HG02571 (cell line): Measurements from ENCODE around the gene IL36B.

Source experiments
- ATAC-seq: cut with Tn5 transposase; IDR thresholded peaks from one replicate; pipeline ENCODE4 v1.9.1; 2021; ENCODE audit warnings: mild to moderate bottlenecking, moderate library complexity; ENCODE audit not compliant: unreplicated experiment

The IL36B gene

GRCh38 chr2:113012436-113013335 lies 40.0 kb downstream of the IL36B start:
- ATAC-seq, result no peak

DNA sequence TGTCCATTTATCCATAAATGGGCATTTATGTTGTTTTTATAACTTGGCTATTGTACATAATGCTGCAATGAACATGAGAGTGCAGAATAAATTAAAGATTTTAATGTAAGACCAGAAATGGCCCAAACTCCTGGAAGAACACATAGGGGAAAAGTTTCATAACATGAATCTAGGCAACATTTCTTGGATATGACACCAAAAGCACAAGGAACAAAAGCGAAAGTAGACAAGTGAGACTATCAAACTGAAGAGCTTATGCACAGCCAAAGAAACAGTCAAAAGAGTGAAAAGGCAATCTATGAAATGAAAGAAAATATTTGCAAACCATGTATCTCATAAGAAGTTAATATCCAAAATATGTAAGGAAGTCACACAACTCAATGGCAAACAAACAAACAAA lies 41.6 kb downstream of the IL36B start:
- no peak for ATAC-seq

- ATAC-seq, result no peak
Measured at GRCh38 chr2:113010088-113010487, 42.6 kb downstream of the IL36B start.

GRCh38 chr2:113009622-113010021 lies 43.0 kb downstream of the IL36B start:
- ATAC-seq, result no peak

GRCh38 chr2:113007250-113007649 lies 45.4 kb downstream of the IL36B start:
- ATAC-seq, result no peak

- ATAC-seq, result no peak
Measured at GRCh38 chr2:113005030-113005509, 47.6 kb downstream of the IL36B start, which contains the start of gene IL36A. Gene IL36A (plus strand): TSS chr2:113005459. CDS start chr2:113005872, 413 bp downstream.

- ATAC-seq, result no peak
Measured at GRCh38 chr2:113002677-113003076, 50.0 kb downstream of the IL36B start.

DNA sequence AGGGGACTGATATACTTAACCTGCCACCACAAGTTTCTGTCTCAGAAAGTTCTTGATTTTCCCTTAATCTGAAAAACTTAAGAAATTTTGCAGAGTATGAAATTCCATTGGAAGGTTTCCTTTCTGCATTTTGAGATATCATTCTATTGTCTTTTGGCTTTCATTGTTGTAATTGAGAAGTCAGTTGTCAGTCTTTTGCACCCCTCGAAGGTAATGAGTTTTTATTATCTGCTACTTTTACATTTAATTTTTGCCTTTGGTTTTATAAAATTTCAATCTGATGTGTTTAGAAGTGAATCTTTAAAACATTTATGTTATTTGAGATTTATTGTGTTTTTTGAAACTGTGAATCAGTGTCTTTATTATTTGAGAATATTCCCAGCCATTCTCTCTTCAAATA lies 52.2 kb downstream of the IL36B start:
- no peak for ATAC-seq

DNA sequence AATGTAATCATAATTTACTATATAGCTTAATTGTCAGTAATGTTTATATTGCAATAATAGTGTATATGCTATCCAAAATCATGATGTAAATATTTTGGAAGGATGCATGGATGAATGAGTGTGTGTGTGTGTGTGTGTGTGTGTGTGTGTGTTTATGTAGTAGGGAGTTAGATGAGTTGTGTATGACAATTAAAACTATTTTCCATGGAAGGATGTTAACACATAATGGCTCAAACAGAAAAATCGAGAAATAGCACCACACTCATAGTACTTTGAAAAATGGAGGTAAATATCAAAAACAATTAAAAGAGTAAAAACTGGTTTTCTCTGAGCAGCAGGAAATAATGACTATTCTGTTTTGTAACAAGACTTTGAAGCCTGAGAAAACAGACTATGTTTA lies 55.5 kb downstream of the IL36B start:
- no peak for ATAC-seq

DNA sequence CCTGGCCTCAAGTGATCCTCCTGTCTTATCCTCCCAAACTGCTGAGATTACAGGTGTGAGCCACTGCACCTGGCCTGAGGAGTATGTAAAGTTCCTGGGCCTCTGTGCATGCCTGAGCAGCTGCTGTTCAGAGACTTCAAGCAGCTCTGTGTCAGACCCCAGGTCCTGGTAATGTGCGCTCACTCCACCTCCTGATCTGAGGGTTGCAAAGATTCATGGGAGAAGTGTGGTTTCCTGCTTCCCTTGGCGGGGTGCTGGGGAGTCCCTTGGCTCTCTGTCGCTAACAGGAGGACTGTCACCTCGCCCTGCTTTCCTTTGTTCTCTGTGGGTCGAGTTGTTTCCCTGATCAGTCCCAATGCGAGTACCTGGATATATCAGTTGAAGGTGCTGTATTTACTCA lies 56.0 kb downstream of the IL36B start:
- no peak for ATAC-seq

GRCh38 chr2:112995346-112995920 lies 57.2 kb downstream of the IL36B start:
- no peak for ATAC-seq

DNA sequence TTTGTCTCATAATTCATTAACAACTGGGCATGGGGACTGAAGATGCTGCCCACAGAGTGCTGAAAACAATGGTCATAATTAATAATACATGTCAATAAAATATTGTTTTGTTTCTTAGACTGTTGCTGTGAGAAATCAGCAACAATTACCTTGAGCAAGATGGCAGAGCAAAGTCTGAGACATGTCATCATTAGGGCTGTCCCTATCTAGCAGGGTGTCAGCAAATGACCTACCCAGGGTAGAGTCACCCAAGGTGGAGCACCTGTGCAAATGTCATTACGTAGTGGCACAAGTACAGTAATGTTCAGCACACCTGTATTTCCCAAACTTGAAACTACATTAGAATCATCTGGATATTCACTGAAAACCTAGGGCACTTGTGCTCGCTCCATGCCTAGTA lies 58.0 kb downstream of the IL36B start:
- no peak for ATAC-seq

DNA sequence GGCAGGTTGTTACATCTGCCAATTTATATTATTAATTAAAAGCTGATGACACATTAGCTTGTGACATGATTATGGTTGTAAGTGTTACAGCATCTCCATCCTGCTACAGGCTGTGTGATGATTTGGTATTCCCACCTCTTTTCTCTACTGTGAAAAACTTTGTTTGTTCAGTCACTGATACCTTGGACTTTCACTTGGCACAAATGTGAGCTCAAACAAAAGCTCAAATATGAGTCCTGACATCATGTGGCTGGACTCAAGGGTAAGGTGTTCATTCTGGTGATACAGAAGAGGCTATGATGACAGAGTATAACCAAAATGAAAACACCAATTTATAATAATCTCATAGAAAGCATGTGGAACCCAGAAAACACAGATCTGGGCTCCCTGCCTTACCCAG lies 58.8 kb downstream of the IL36B start:
- no peak for ATAC-seq

GRCh38 chr2:112989611-112990010 lies 63.1 kb downstream of the IL36B start:
- no peak for ATAC-seq

DNA sequence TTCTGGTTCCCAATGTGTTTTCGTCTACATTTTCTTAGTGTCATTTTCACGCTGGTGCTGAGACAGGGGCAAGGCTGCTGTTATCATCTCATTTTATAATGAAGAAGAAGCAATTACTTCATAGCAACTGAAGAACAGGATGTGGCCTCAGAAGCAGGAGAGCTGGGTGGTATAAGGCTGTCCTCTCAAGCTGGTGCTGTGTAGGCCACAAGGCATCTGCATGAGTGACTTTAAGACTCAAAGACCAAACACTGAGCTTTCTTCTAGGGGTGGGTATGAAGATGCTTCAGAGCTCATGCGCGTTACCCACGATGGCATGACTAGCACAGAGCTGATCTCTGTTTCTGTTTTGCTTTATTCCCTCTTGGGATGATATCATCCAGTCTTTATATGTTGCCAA lies 67.6 kb downstream of the IL36B start:
- no peak for ATAC-seq

- ATAC-seq, result no peak
Measured at GRCh38 chr2:112980537-112980936, 72.1 kb downstream of the IL36B start.

DNA sequence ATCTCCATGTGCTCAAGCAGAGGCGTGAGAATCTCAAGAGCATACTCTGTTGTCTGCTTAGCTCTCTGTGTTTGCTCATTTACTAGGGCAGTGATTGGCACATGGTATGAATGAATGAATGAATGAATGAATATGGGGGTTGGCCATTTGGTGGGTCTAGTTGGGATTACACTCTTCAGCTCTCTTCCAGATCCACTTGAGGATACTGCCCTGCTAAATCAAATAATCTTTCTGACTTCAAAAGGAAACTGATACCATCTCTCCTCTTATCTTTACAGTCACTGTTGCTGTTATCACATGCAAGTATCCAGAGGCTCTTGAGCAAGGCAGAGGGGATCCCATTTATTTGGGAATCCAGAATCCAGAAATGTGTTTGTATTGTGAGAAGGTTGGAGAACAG lies 72.9 kb downstream of the IL36B start:
- ATAC-seq, result no peak

DNA sequence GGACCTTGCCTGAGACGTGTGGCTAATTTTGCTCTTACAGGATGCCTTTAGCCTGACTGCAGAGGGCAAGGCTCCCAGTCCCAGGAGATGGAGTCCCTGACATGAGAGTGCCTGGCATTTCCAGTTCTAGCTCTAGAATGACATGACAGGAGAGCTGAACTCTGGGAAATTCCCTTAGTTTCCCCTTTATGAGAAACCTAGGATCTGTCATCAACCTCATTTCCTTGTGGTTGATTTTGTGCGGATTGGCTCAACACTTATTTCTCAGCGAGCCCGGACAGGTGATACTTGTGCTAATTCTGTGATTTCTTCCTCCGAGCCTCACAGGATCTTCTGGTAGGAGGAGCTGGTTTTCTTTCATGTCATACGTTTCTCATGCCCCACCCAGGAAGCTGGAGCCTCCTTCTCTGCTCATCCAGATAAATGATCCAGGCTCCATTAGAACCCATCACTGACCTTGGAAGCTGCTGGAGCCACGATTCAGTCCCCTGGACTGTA lies 75.1 kb downstream of the IL36B start, which contains the start of gene IL36G:
IL36G (plus strand) TSS at position 448 of the 498 bp plus-strand sequence. CDS start 633 bp downstream, outside the sequence.
- no peak for ATAC-seq
